GM18870 (cell line): ENCODE measurements around the gene RAPGEF5.

Experiments
- ATAC-seq: cut with Tn5 transposase; IDR thresholded peaks from one replicate; pipeline ENCODE4 v1.9.1; 2021; ENCODE audit warnings: moderate library complexity; ENCODE audit not compliant: unreplicated experiment

The RAPGEF5 gene

GRCh38 chr7:22229148-22229547, 127.8 kb downstream of the RAPGEF5 start:
- ATAC-seq, result no peak

GRCh38 chr7:22223807-22224206, 133.1 kb downstream of the RAPGEF5 start:
- no peak for ATAC-seq

- no peak for ATAC-seq
Observed at GRCh38 chr7:22220941-22221340, 136.0 kb downstream of the RAPGEF5 start.

GRCh38 chr7:22219739-22220493, 137.0 kb downstream of the RAPGEF5 start:
- no peak for ATAC-seq

- ATAC-seq, result no peak
Observed at GRCh38 chr7:22219036-22219435, 137.9 kb downstream of the RAPGEF5 start.

- ATAC-seq, result no peak
Observed at GRCh38 chr7:22216832-22217475, 140.0 kb downstream of the RAPGEF5 start.

GRCh38 chr7:22216309-22216708, 140.6 kb downstream of the RAPGEF5 start:
- no peak for ATAC-seq

GRCh38 chr7:22214000-22214399, 143.0 kb downstream of the RAPGEF5 start:
- ATAC-seq, result no peak

GRCh38 chr7:22213081-22213480, 143.9 kb downstream of the RAPGEF5 start:
- no peak for ATAC-seq

GRCh38 chr7:22210967-22211366, 146.0 kb downstream of the RAPGEF5 start:
- no peak for ATAC-seq

GRCh38 chr7:22210355-22210754, 146.6 kb downstream of the RAPGEF5 start:
- no peak for ATAC-seq

GRCh38 chr7:22208799-22209198, 148.2 kb downstream of the RAPGEF5 start:
- ATAC-seq, result no peak

- ATAC-seq, result no peak
Observed at GRCh38 chr7:22207724-22208225, 149.2 kb downstream of the RAPGEF5 start.

GRCh38 chr7:22205631-22206030, 151.3 kb downstream of the RAPGEF5 start:
- ATAC-seq, result no peak

GRCh38 chr7:22204312-22204711, 152.6 kb downstream of the RAPGEF5 start:
- no peak for ATAC-seq

- no peak for ATAC-seq
Observed at GRCh38 chr7:22202141-22202540, 154.8 kb downstream of the RAPGEF5 start.

GRCh38 chr7:22201186-22201880, 155.6 kb downstream of the RAPGEF5 start:
- ATAC-seq, result no peak

GRCh38 chr7:22200777-22201176, 156.2 kb downstream of the RAPGEF5 start:
- ATAC-seq, result no peak

GRCh38 chr7:22200238-22200637, 156.7 kb downstream of the RAPGEF5 start:
- ATAC-seq, result no peak

GRCh38 chr7:22197376-22197775, 159.6 kb downstream of the RAPGEF5 start:
- ATAC-seq, result no peak

- ATAC-seq, result no peak
Observed at GRCh38 chr7:22196429-22196828, 160.5 kb downstream of the RAPGEF5 start.
